Activated CD8-positive, alpha-beta T cell treated with anti-CD3 and anti-CD28 coated beads for 36 hours (primary cell): ENCODE results near the gene ZNF100. TPM values are rescaled to one million over a fixed set of nuclear protein-coding genes. Genes with fewer than 3 reads are reported as not detected.
"Not testable (repeated sequence)": the region's sequence is repeated elsewhere in the genome, so short reads cannot be mapped to it uniquely, and the experiment has no call there.

Source experiments
- ATAC-seq: fragments of 200-7000 bp; cut with Tn5 transposase; one replicate; pipeline ENCODE4 v1.10.0; 2021; ENCODE audit warnings: mild to moderate bottlenecking, moderate library complexity
- CTCF ChIA-PET: fragments of 350-600 bp; sonication (Branson Sonifier 250); formaldehyde crosslinking; loops from one replicate; lab custom pipeline; 2021; ENCODE audit warnings: antibody characterized with exemption; lab: Charles Lee
- POLR2A ChIA-PET: fragments of 350-600 bp; sonication (Branson Sonifier 250); formaldehyde crosslinking; loops from one replicate; lab custom pipeline; 2021; ENCODE audit warnings: antibody characterized with exemption; lab: Charles Lee
- DNase-seq: peaks from one replicate; pipeline ENCODE4 v3.0.0-alpha.2; 2020
- H3K27ac Mint-ChIP-seq: one replicate; pipeline ENCODE4 v1.8.0; 2021; ENCODE audit warnings: mild to moderate bottlenecking, mixed read lengths
- H3K27me3 Mint-ChIP-seq: one replicate; pipeline ENCODE4 v1.8.0; 2021; ENCODE audit warnings: mixed read lengths
- H3K36me3 Mint-ChIP-seq: one replicate; pipeline ENCODE4 v1.8.0; 2021; ENCODE audit warnings: low read depth, mixed read lengths
- H3K4me1 Mint-ChIP-seq: one replicate; pipeline ENCODE4 v1.8.0; 2021; ENCODE audit warnings: low read depth, mixed read lengths
- H3K4me3 Mint-ChIP-seq: one replicate; pipeline ENCODE4 v1.8.0; 2021; ENCODE audit warnings: mild to moderate bottlenecking, moderate library complexity, mixed read lengths
- H3K9me3 Mint-ChIP-seq: one replicate; pipeline ENCODE4 v1.8.0; 2021; ENCODE audit warnings: mixed read lengths
- intact Hi-C: fragments of 100-400 bp; cut with micrococcal nuclease; formaldehyde crosslinking; loops from one replicate; pipeline ENCODE4 v1.10.0; 2022
- total RNA-seq, 2 experiments: library from RNA; stranded (reverse); gene quantifications; one replicate each; pipeline ENCODE4 v1.2.3, GENCODE V29; 2021
- TF ChIP-seq, protein P1 (sequence below): fragments of 200-600 bp; IDR thresholded peaks from one replicate; pipeline ENCODE4 v1.8.0; 2022; ENCODE audit warnings: antibody characterized with exemption, mild to moderate bottlenecking

Gene ZNF100
- total RNA-seq, 2 experiments from 2014 or later = 18.9 to 23.8 TPM

DNA sequence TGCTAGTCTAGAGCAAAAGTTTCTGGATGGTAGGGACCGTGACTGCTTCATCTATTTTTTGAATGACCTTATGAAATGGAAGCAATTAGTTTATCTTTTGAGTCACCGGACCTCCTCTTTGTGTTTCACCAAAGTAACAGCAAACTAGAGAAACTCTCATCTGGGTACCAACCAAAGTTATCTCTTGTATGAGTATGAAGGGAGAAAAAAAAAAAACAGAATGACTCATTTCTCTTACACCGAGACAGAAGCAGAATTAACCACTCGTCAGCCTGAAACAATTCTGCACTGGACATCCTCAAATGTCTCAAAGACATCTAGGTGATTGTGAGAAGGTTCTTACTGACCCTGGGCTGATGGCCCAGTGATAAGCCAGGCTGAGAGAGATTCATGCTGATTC, 18.3 kb downstream of the ZNF100 start:
- TF ChIP-seq, protein P1, sequence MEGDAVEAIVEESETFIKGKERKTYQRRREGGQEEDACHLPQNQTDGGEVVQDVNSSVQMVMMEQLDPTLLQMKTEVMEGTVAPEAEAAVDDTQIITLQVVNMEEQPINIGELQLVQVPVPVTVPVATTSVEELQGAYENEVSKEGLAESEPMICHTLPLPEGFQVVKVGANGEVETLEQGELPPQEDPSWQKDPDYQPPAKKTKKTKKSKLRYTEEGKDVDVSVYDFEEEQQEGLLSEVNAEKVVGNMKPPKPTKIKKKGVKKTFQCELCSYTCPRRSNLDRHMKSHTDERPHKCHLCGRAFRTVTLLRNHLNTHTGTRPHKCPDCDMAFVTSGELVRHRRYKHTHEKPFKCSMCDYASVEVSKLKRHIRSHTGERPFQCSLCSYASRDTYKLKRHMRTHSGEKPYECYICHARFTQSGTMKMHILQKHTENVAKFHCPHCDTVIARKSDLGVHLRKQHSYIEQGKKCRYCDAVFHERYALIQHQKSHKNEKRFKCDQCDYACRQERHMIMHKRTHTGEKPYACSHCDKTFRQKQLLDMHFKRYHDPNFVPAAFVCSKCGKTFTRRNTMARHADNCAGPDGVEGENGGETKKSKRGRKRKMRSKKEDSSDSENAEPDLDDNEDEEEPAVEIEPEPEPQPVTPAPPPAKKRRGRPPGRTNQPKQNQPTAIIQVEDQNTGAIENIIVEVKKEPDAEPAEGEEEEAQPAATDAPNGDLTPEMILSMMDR = no peak
- no peaks in the 10 kb centered on the region for H3K9me3 Mint-ChIP-seq
- H3K27me3 Mint-ChIP-seq = no peaks in the 10 kb centered on the region
- ATAC-seq (peak; percentile 55), DNase-seq (no peak)
- POLR2A ChIA-PET = no interaction called here
- CTCF ChIA-PET = no interaction called here
- peaks cover 14% of the 10 kb centered on the region for H3K4me1 Mint-ChIP-seq
- H3K4me3 Mint-ChIP-seq = no peak overlapping the region
- no peak overlapping the region for H3K27ac Mint-ChIP-seq
- H3K36me3 Mint-ChIP-seq = peaks cover 66% of the 10 kb centered on the region
- intact Hi-C loops = no loop called here

DNA sequence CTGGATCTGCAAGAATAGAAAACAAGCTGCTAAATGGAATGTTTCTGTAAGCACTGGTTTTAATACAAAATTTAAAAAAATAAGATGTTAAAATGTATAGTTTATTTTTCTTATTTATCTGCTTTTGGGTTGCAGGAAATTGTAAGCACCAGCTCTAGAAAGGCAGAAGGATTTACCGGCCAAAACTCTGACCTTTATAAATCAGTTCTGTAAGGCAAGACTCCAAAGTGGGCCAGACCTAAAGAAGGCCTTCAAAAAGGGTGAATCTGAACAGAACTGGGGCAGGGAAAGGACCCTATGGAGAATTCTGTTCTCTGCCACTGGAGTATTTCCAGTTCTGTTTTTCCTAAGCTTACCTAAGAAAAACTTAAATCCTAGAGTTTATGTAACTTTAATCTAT, 19.3 kb downstream of the ZNF100 start:
- Mint-ChIP-seq H3K9me3 (no peaks in the 10 kb centered on the region), H3K27me3 (no peaks in the 10 kb centered on the region), H3K36me3 (peaks cover 63% of the 10 kb centered on the region), H3K4me3 (no peak overlapping the region), H3K27ac (no peak overlapping the region), H3K4me1 (peaks cover 14% of the 10 kb centered on the region)
- intact Hi-C loops = no loop called here
- POLR2A ChIA-PET = interaction anchor here (0.6 kb wide), 1 partner anchor 88 kb away, joined by 3 read pairs; no protein-coding TSS in a partner anchor
- ATAC-seq (no peak), DNase-seq (no peak)
- TF ChIP-seq, protein P1 = no peak
- CTCF ChIA-PET = no interaction called here

GRCh38 chr19:21740559-21740958, 26.8 kb downstream of the ZNF100 start:
- intact Hi-C loops = no loop called here
- CTCF ChIA-PET = no interaction called here

GRCh38 chr19:21726942-21727747, 40.2 kb downstream of the ZNF100 start:
- H3K4me1 Mint-ChIP-seq, POLR2A ChIA-PET, H3K27me3 Mint-ChIP-seq, intact Hi-C loops, H3K27ac Mint-ChIP-seq, ATAC-seq, DNase-seq, H3K4me3 Mint-ChIP-seq, CTCF ChIA-PET: not testable (repeated sequence)
- Mint-ChIP-seq H3K9me3 (peaks cover 31% of the 10 kb centered on the region), H3K36me3 (peaks cover 60% of the 10 kb centered on the region)

More at GRCh38 chr19:21740559-21740958, 26.8 kb downstream of the ZNF100 start:
- POLR2A ChIA-PET = no interaction called here
- ATAC-seq (no peak), DNase-seq (no peak)
- Mint-ChIP-seq H3K27me3 (no peaks in the 10 kb centered on the region), H3K9me3 (peaks cover 10% of the 10 kb centered on the region), H3K36me3 (peaks cover 71% of the 10 kb centered on the region), H3K27ac (no peak overlapping the region), H3K4me3 (no peak overlapping the region), H3K4me1 (peaks cover 2% of the 10 kb centered on the region)
- TF ChIP-seq, protein P1 = no peak

- Mint-ChIP-seq H3K27me3 (peaks cover 2% of the 10 kb centered on the region), H3K9me3 (no peaks in the 10 kb centered on the region), H3K4me3 (no peak overlapping the region), H3K4me1 (no peaks in the 10 kb centered on the region), H3K36me3 (no peaks in the 10 kb centered on the region), H3K27ac (no peak overlapping the region)
- no peak for ATAC-seq
- DNase-seq = no peak
- POLR2A ChIA-PET = no interaction called here
- intact Hi-C loops = no loop called here
- CTCF ChIA-PET = no interaction called here
- TF ChIP-seq, protein P1 = no peak
Observed at GRCh38 chr19:21713761-21714160, 53.6 kb downstream of the ZNF100 start.
